ENCODE data around the gene CBR4.
"Not testable (repeated sequence)": the region's sequence is repeated elsewhere in the genome, so short reads cannot be mapped to it uniquely, and the experiment has no call there.

Gene CBR4

DNA sequence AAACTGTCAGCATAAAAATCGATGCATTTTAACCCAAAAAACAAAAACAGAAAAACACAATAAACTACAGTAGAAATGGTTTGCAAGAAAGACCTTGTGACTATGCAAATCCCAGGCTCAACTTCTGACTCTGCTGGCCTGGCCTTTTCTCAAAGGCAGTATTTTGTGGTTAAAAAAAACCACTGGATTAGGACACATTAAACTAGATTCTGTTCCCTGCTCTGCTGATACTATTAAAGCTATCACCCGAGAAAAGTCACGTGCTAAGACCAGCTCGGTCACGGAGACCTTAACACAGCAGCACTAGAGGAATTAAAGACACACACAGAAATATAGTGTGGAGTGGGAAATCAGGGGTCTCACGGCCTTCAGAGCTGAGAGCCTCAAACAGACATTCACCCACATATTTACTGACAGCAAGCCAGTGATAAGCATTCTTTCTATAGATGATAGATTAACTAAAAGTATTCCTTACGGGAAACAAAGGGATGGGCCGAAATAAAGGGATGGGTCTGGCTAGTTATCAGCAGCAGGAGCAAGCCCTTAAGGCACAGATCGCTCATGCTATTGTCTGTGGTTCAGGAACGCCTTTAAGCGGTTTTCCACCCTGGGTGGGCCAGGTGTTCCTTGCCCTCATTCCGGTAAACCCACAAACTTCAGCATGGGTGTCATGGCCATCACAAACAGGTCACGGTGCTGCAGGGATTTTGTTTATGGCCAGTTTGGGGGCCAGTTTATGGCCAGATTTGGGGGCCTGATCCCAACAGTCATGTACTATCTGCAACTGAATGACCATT lies 16.1 kb downstream of the CBR4 start:
- H3K4me3 Mint-ChIP-seq, result no peak overlapping the region
- DNase-seq, result no peak
- H3K27me3 Mint-ChIP-seq, result no peaks in the 10 kb centered on the region
- H3K9me3 Mint-ChIP-seq, result no peaks in the 10 kb centered on the region
- no peak overlapping the region for H3K27ac Mint-ChIP-seq
- no peaks in the 10 kb centered on the region for H3K4me1 Mint-ChIP-seq
- CTCF ChIA-PET, result no interaction called here
- peaks cover 3% of the 10 kb centered on the region for H3K36me3 Mint-ChIP-seq

- H3K27me3 Mint-ChIP-seq, H3K4me3 Mint-ChIP-seq, H3K9me3 Mint-ChIP-seq, CTCF ChIA-PET, H3K36me3 Mint-ChIP-seq, DNase-seq, H3K4me1 Mint-ChIP-seq, H3K27ac Mint-ChIP-seq: not testable (repeated sequence)
These were observed 17.0 kb downstream of the CBR4 start for GRCh38 chr4:168992952-168993482.

DNA sequence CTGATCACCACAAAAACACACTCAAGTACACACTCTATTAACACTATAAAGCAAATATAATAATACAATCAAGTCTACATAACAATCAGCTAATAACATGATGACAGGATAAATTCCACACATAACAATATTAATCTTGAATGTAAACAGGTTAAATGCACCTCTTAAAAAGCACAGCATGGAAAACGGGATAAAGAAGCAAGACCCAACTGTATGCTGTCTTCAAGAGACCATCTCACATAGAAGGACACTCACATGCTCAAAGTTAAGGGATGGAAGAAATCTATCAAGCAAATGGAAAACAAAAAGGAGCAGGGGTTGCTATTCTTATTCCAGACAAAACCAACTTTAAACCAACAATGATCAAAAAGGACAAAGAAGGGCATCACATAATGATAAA lies 28.1 kb downstream of the CBR4 start:
- Mint-ChIP-seq H3K4me1 (no peaks in the 10 kb centered on the region), H3K27me3 (no peaks in the 10 kb centered on the region), H3K27ac (no peak overlapping the region), H3K9me3 (peaks cover 20% of the 10 kb centered on the region), H3K4me3 (no peak overlapping the region), H3K36me3 (peaks cover 33% of the 10 kb centered on the region)
- no peak for DNase-seq
- CTCF ChIA-PET, result no interaction called here

- Mint-ChIP-seq H3K4me1 (no peaks in the 10 kb centered on the region), H3K27ac (no peak overlapping the region), H3K27me3 (no peaks in the 10 kb centered on the region), H3K4me3 (no peak overlapping the region), H3K36me3 (peaks cover 33% of the 10 kb centered on the region), H3K9me3 (peaks cover 20% of the 10 kb centered on the region)
- DNase-seq, result no peak
- CTCF ChIA-PET, result no interaction called here
These were observed 28.6 kb downstream of the CBR4 start for GRCh38 chr4:168981460-168981859.

- no peaks in the 10 kb centered on the region for H3K4me1 Mint-ChIP-seq
- peaks cover 22% of the 10 kb centered on the region for H3K9me3 Mint-ChIP-seq
- CTCF ChIA-PET, result no interaction called here
- DNase-seq, result no peak
- H3K4me3 Mint-ChIP-seq, result no peak overlapping the region
- H3K27ac Mint-ChIP-seq, result no peak overlapping the region
- H3K36me3 Mint-ChIP-seq, result peaks cover 24% of the 10 kb centered on the region
- no peaks in the 10 kb centered on the region for H3K27me3 Mint-ChIP-seq
These were observed 30.7 kb downstream of the CBR4 start for GRCh38 chr4:168979338-168979737.

DNA sequence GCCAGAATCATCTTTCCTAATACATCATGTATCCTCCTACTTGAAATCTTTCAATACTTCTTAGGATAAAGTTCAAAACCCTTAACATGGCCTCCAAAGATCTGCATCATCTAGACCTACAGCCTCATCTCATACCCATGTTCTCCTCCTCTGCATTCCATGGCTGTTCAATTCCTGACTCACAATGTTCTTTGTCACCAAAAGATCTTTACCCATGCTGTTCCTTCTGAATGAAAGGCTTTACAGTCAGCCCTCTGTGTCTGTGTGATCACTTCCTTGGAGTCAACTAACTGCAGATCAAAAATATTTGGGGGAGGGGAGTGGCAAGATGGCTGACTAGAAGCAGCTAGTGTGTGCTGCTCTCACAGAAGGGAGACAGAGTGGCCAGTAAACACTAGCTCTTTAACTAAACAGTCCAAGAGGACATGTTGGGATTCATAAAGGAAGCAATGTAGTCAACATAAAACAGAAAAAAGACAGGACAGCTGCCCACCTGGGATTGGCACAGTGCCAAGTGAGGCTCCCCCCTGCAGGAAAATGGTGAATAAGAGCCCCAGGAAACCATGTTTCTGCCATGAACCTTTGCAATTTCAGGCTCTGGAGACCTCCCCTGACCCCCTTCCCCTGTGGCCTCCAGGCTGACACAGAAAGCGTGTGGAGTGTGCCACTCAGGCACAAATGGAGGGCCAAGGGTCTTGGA lies 31.9 kb downstream of the CBR4 start:
- H3K36me3 Mint-ChIP-seq, result peaks cover 16% of the 10 kb centered on the region
- no peak overlapping the region for H3K27ac Mint-ChIP-seq
- H3K4me1 Mint-ChIP-seq, result no peaks in the 10 kb centered on the region
- no peak overlapping the region for H3K4me3 Mint-ChIP-seq
- peaks cover 22% of the 10 kb centered on the region for H3K9me3 Mint-ChIP-seq
- no peaks in the 10 kb centered on the region for H3K27me3 Mint-ChIP-seq
- CTCF ChIA-PET, result no interaction called here
- no peak for DNase-seq

DNA sequence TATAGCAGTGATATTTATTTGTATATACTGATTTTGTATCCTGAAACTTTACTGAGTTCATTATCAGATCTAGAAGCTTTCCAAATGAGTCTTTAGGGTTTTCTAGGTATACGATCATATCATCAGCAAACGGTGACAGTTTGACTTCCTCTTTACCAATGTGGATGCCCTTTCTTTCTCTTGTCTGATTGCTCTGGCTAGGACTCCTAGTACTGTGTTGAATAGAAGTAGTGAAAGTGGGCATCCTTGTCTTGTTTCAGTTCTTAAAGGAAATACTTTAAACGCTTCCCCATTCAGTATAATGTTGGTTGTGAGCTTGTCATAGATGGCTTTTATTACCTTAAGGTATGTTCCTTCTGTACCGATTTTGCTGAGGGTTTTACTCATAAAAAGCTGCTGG lies 37.5 kb downstream of the CBR4 start:
- DNase-seq, result no peak
- Mint-ChIP-seq H3K4me3 (no peak overlapping the region), H3K36me3 (no peaks in the 10 kb centered on the region), H3K4me1 (no peaks in the 10 kb centered on the region), H3K27ac (no peak overlapping the region), H3K9me3 (peaks cover 13% of the 10 kb centered on the region), H3K27me3 (no peaks in the 10 kb centered on the region)
- CTCF ChIA-PET, result no interaction called here

DNA sequence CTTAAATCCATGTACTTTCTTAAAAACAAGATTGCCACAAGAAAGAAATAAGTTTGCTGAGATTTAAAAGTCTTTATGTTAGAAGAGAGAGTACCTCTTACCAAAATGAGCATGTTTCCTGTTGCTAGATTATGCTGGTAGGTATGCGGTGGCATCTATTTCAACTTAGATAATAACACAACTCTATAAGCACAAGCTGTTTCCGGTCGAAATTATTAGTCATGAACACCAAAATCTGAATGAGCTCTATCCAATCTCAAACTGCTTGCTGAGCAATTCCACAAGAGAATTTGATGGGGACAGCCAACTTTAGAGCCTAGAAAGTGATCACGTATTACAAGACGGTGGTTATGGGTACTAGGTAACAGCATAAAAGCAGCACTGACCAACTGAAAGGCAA lies 49.3 kb downstream of the CBR4 start:
- no peak overlapping the region for H3K4me3 Mint-ChIP-seq
- H3K4me1 Mint-ChIP-seq, result no peaks in the 10 kb centered on the region
- no peak for DNase-seq
- H3K27ac Mint-ChIP-seq, result no peak overlapping the region
- peaks cover 4% of the 10 kb centered on the region for H3K9me3 Mint-ChIP-seq
- no peaks in the 10 kb centered on the region for H3K27me3 Mint-ChIP-seq
- H3K36me3 Mint-ChIP-seq, result no peaks in the 10 kb centered on the region
- CTCF ChIA-PET, result no interaction called here

- Mint-ChIP-seq H3K27ac (no peak overlapping the region), H3K4me3 (no peak overlapping the region), H3K9me3 (peaks cover 2% of the 10 kb centered on the region), H3K36me3 (no peaks in the 10 kb centered on the region), H3K27me3 (no peaks in the 10 kb centered on the region), H3K4me1 (no peaks in the 10 kb centered on the region)
- DNase-seq, result no peak
- CTCF ChIA-PET, result no interaction called here
These were observed 54.4 kb downstream of the CBR4 start for GRCh38 chr4:168955674-168956073.

DNA sequence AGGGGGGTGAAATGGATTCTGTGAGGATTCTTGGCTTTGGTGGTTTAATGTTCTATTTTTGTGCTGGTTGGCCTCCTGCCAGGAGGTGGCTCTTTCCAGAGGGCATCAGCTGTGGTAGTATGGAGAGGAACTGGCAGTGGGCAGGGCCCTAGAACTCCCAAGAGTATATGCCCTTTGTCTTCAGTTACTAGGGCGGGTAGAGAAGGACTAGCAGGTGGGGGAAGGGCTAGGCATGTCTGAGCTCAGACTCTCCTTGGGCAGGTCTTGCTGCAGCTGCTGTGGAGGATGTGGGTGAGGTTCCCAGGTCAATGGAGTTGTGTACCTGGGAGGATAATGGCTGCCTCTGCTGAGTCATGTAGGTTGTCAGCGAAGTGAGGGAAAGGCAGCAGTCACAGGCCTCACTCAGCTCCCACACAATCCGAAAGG lies 57.2 kb downstream of the CBR4 start:
- not testable (repeated sequence) for DNase-seq, H3K4me1 Mint-ChIP-seq, H3K4me3 Mint-ChIP-seq, H3K9me3 Mint-ChIP-seq, H3K36me3 Mint-ChIP-seq, H3K27me3 Mint-ChIP-seq, H3K27ac Mint-ChIP-seq
- CTCF ChIA-PET, result interaction anchor here (0.7 kb wide), 1 partner anchor 317 kb away, joined by 3 read pairs; no protein-coding TSS in a partner anchor

GRCh38 chr4:168945291-168945690 lies 64.8 kb downstream of the CBR4 start:
- CTCF ChIA-PET, result interaction anchor here (1.0 to 1.4 kb wide), 2 partner anchors 8 to 24 kb away, joined by 3 read pairs; no protein-coding TSS in a partner anchor
- no peaks in the 10 kb centered on the region for H3K9me3 Mint-ChIP-seq
- no peak overlapping the region for H3K4me3 Mint-ChIP-seq
- no peaks in the 10 kb centered on the region for H3K4me1 Mint-ChIP-seq
- H3K27me3 Mint-ChIP-seq, result no peaks in the 10 kb centered on the region
- DNase-seq, result no peak
- H3K36me3 Mint-ChIP-seq, result no peaks in the 10 kb centered on the region
- no peak overlapping the region for H3K27ac Mint-ChIP-seq

DNA sequence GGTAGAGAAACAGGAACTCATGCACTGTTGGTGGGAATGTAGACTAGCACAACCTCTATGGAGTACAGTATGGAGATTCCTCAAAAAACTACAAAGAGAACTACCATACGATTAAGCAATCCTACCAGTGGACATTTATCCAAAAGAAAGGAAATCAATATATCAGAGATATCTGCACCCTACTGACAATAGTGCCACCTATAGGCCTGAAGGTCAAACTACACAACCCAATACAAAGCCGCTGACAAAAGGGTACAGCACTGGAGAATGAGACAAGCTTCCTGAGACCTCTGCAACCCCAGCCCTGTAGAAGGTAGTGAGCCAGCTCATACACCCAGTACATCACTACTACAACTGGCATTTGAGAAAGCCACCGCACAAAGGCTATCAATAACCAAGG lies 67.1 kb downstream of the CBR4 start:
- no peak overlapping the region for H3K27ac Mint-ChIP-seq
- H3K4me3 Mint-ChIP-seq, result no peak overlapping the region
- H3K9me3 Mint-ChIP-seq, result peaks cover 5% of the 10 kb centered on the region
- CTCF ChIA-PET, result interaction anchor here (0.6 to 1.6 kb wide), 2 partner anchors 8 to 1216 kb away, joined by 4 to 6 read pairs; no protein-coding TSS in a partner anchor
- no peak for DNase-seq
- H3K4me1 Mint-ChIP-seq, result no peaks in the 10 kb centered on the region
- H3K36me3 Mint-ChIP-seq, result no peaks in the 10 kb centered on the region
- no peaks in the 10 kb centered on the region for H3K27me3 Mint-ChIP-seq
